ENCODE measurements around the gene FOXJ3.

GRCh38 chr1:42258218-42258617, 76.8 kb downstream of the FOXJ3 start:
- TF ChIP-seq ELK4 (CRISPR knock-in tag; IDR thresholded peaks at IDR 0.05; ENCODE audit: borderline replicate concordance) (no peak), CTCF (CRISPR knock-in tag; IDR thresholded peaks at IDR 0.05) (no peak), POLR2A (IDR thresholded peaks at IDR 0.05; ENCODE audit: insufficient read depth in 1 of 2, low read depth in 2 of 2, low read length in 2 of 2) (no peak), KIAA2018 (CRISPR knock-in tag; IDR thresholded peaks at IDR 0.05; ENCODE audit: borderline replicate concordance) (no peak), FOXJ3 (CRISPR knock-in tag; IDR thresholded peaks at IDR 0.05; ENCODE audit: borderline replicate concordance) (no peak), ZNF550 (CRISPR knock-in tag; IDR thresholded peaks at IDR 0.05; ENCODE audit: borderline replicate concordance) (no peak), SMARCC2 (IDR thresholded peaks at IDR 0.05) (no peak), GLI4 (CRISPR knock-in tag; IDR thresholded peaks at IDR 0.05; ENCODE audit: borderline replicate concordance) (no peak)
